ENCODE measurements around the gene PARN. TPM values are rescaled to one million over a fixed set of nuclear protein-coding genes. Genes with fewer than 3 reads are reported as not detected.
A peak's percentile ranks its signal among the peaks of the same experiment; 100 is the strongest.
"Not testable (repeated sequence)": the region's sequence is repeated elsewhere in the genome, so short reads cannot be mapped to it uniquely, and the experiment has no call there.

The PARN gene
- total and polyA plus RNA-seq, 4 experiments from 2014 or later = 41.5 to 46.4 (median 44.7) TPM

GRCh38 chr16:14602443-14602963 lies 27.6 kb downstream of the PARN start:
- DNase-seq = no peak
- Histone ChIP-seq H3K4me1 (ENCODE audit: insufficient read depth, low read length) (no peaks in the 10 kb centered on the region), H3K27ac (ENCODE audit: low read depth, low read length) (no peak overlapping the region), H3K4me3 (ENCODE audit: low read length in 2 of 2) (no peak overlapping the region), H3K36me3 (ENCODE audit: insufficient read depth, low read length) (peaks cover 59% of the 10 kb centered on the region), H3K27me3 (ENCODE audit: insufficient read depth, low read length) (no peaks in the 10 kb centered on the region), H3K9me3 (ENCODE audit: control insufficient read depth in 1 of 2, low read length in 2 of 2) (no peaks in the 10 kb centered on the region)
- ChIA-PET CTCF (ENCODE audit: partially characterized antibody) (no interaction called here), POLR2A (ENCODE audit: partially characterized antibody) (no interaction called here)
- Mint-ChIP-seq H3K4me3 (no peak overlapping the region), H3K36me3 (peaks cover 55 to 66% of the 10 kb centered on the region in 2 donors), H3K9me3 (no peaks in the 10 kb centered on the region), H3K4me1 (peaks cover 0 to 7% (median 2%) of the 10 kb centered on the region in 4 donors), H3K27me3 (no peaks in the 10 kb centered on the region), H3K27ac (peak overlapping the region in 2 of 7 donors; percentile 22 to 69)
- intact Hi-C loops (cut with micrococcal nuclease) = no loop called here

GRCh38 chr16:14600164-14600563 lies 29.9 kb downstream of the PARN start:
- H3K36me3 Mint-ChIP-seq = peaks cover 56 to 60% of the 10 kb centered on the region in 2 donors
- POLR2A ChIA-PET (ENCODE audit: partially characterized antibody) = no interaction called here
- H3K9me3 Mint-ChIP-seq = no peaks in the 10 kb centered on the region
- CTCF ChIA-PET (ENCODE audit: partially characterized antibody) = interaction anchor here (0.6 to 4.0 kb wide), 2 partner anchors 350 to 676 kb away, joined by 5 to 17 read pairs; no protein-coding TSS in a partner anchor
- no peaks in the 10 kb centered on the region for H3K27me3 Mint-ChIP-seq
- H3K4me3 Mint-ChIP-seq = no peak overlapping the region
- Histone ChIP-seq H3K4me3 (ENCODE audit: low read length in 2 of 2) (no peak overlapping the region), H3K27me3 (ENCODE audit: insufficient read depth, low read length) (no peaks in the 10 kb centered on the region), H3K4me1 (ENCODE audit: insufficient read depth, low read length) (no peaks in the 10 kb centered on the region), H3K36me3 (ENCODE audit: insufficient read depth, low read length) (peaks cover 45% of the 10 kb centered on the region), H3K9me3 (ENCODE audit: control insufficient read depth in 1 of 2, low read length in 2 of 2) (no peaks in the 10 kb centered on the region), H3K27ac (ENCODE audit: low read depth, low read length) (no peak overlapping the region)
- H3K4me1 Mint-ChIP-seq = peaks cover 0 to 7% (median 6%) of the 10 kb centered on the region in 4 donors
- intact Hi-C loops (cut with micrococcal nuclease) = no loop called here
- peak overlapping the region in 2 of 7 donors; percentile 58 to 77 for H3K27ac Mint-ChIP-seq
- DNase-seq = peak in 4 of 5 donors; percentile 3 to 19 (median 9)

GRCh38 chr16:14586637-14587305 lies 43.3 kb downstream of the PARN start:
- POLR2A ChIA-PET (ENCODE audit: partially characterized antibody) = interaction anchor here (0.9 kb wide), 1 partner anchor 43 kb away, joined by 3 read pairs; the partner anchor contains the start of gene PARN
- Histone ChIP-seq H3K4me3 (ENCODE audit: low read length in 2 of 2) (no peak overlapping the region), H3K4me1 (ENCODE audit: insufficient read depth, low read length) (no peaks in the 10 kb centered on the region), H3K36me3 (ENCODE audit: insufficient read depth, low read length) (peaks cover 48% of the 10 kb centered on the region), H3K27ac (ENCODE audit: low read depth, low read length) (no peak overlapping the region), H3K27me3 (ENCODE audit: insufficient read depth, low read length) (no peaks in the 10 kb centered on the region), H3K9me3 (ENCODE audit: control insufficient read depth in 1 of 2, low read length in 2 of 2) (no peaks in the 10 kb centered on the region)
- DNase-seq = no peak
- intact Hi-C loops (cut with micrococcal nuclease) = no loop called here
- CTCF ChIA-PET (ENCODE audit: partially characterized antibody) = interaction anchor here (1.3 kb wide), 1 partner anchor 9 kb away, joined by 4 read pairs; no protein-coding TSS in a partner anchor
- H3K4me3 Mint-ChIP-seq = no peak overlapping the region
- peaks cover 52 to 65% of the 10 kb centered on the region in 2 donors for H3K36me3 Mint-ChIP-seq
- H3K4me1 Mint-ChIP-seq = peaks cover 0 to 10% (median 8%) of the 10 kb centered on the region in 4 donors
- no peaks in the 10 kb centered on the region for H3K27me3 Mint-ChIP-seq
- no peaks in the 10 kb centered on the region for H3K9me3 Mint-ChIP-seq
- H3K27ac Mint-ChIP-seq = peak overlapping the region in 1 of 7 donors; percentile 4

GRCh38 chr16:14585287-14585686 lies 44.8 kb downstream of the PARN start:
- no peaks in the 10 kb centered on the region for H3K27me3 Mint-ChIP-seq
- DNase-seq = no peak
- ChIA-PET POLR2A (ENCODE audit: partially characterized antibody) (no interaction called here), CTCF (ENCODE audit: partially characterized antibody) (interaction anchor here (1.3 kb wide), 1 partner anchor 10 kb away, joined by 4 read pairs; no protein-coding TSS in a partner anchor)
- H3K4me3 ChIP-seq (ENCODE audit: low read length in 2 of 2) = no peak overlapping the region
- H3K27me3 ChIP-seq (ENCODE audit: insufficient read depth, low read length) = no peaks in the 10 kb centered on the region
- no peaks in the 10 kb centered on the region for H3K9me3 ChIP-seq (ENCODE audit: control insufficient read depth in 1 of 2, low read length in 2 of 2)
- no peak overlapping the region for H3K4me3 Mint-ChIP-seq
- no peaks in the 10 kb centered on the region for H3K9me3 Mint-ChIP-seq
- peak overlapping the region in 1 of 7 donors; percentile 9 for H3K27ac Mint-ChIP-seq
- intact Hi-C loops (cut with micrococcal nuclease) = no loop called here
- H3K4me1 ChIP-seq (ENCODE audit: insufficient read depth, low read length) = no peaks in the 10 kb centered on the region
- H3K27ac ChIP-seq (ENCODE audit: low read depth, low read length) = no peak overlapping the region
- H3K36me3 ChIP-seq (ENCODE audit: insufficient read depth, low read length) = peaks cover 48% of the 10 kb centered on the region
- peaks cover 54 to 65% of the 10 kb centered on the region in 2 donors for H3K36me3 Mint-ChIP-seq
- peaks cover 0 to 10% (median 8%) of the 10 kb centered on the region in 4 donors for H3K4me1 Mint-ChIP-seq

GRCh38 chr16:14580926-14581325 lies 49.1 kb downstream of the PARN start:
- intact Hi-C loops (cut with micrococcal nuclease) = not testable (repeated sequence)

GRCh38 chr16:14579266-14579665 lies 50.8 kb downstream of the PARN start:
- no peak overlapping the region for H3K27ac ChIP-seq (ENCODE audit: low read depth, low read length)
- H3K4me1 Mint-ChIP-seq = no peaks in the 10 kb centered on the region
- no peak overlapping the region for H3K4me3 ChIP-seq (ENCODE audit: low read length in 2 of 2)
- no peak for DNase-seq
- no peak overlapping the region for H3K4me3 Mint-ChIP-seq
- no peaks in the 10 kb centered on the region for H3K4me1 ChIP-seq (ENCODE audit: insufficient read depth, low read length)
- H3K9me3 Mint-ChIP-seq = no peaks in the 10 kb centered on the region
- no peaks in the 10 kb centered on the region for H3K27me3 ChIP-seq (ENCODE audit: insufficient read depth, low read length)
- peak overlapping the region in 1 of 7 donors; percentile 52 for H3K27ac Mint-ChIP-seq
- peaks cover 65 to 72% of the 10 kb centered on the region in 2 donors for H3K36me3 Mint-ChIP-seq
- intact Hi-C loops (cut with micrococcal nuclease) = no loop called here
- POLR2A ChIA-PET (ENCODE audit: partially characterized antibody) = no interaction called here
- H3K9me3 ChIP-seq (ENCODE audit: control insufficient read depth in 1 of 2, low read length in 2 of 2) = no peaks in the 10 kb centered on the region
- peaks cover 50% of the 10 kb centered on the region for H3K36me3 ChIP-seq (ENCODE audit: insufficient read depth, low read length)
- no peaks in the 10 kb centered on the region for H3K27me3 Mint-ChIP-seq
- CTCF ChIA-PET (ENCODE audit: partially characterized antibody) = interaction anchor here (1.7 kb wide), 1 partner anchor 656 kb away, joined by 4 read pairs; no protein-coding TSS in a partner anchor

More at GRCh38 chr16:14580926-14581325, 49.1 kb downstream of the PARN start:
- Mint-ChIP-seq H3K4me1 (peaks cover 0 to 10% (median 3%) of the 10 kb centered on the region in 4 donors), H3K36me3 (peaks cover 57 to 67% of the 10 kb centered on the region in 2 donors)
- H3K36me3 ChIP-seq (ENCODE audit: insufficient read depth, low read length) = peaks cover 52% of the 10 kb centered on the region
- H3K27ac ChIP-seq (ENCODE audit: low read depth, low read length); DNase-seq; H3K9me3 ChIP-seq (ENCODE audit: control insufficient read depth in 1 of 2, low read length in 2 of 2); H3K4me3 Mint-ChIP-seq; CTCF ChIA-PET (ENCODE audit: partially characterized antibody); H3K27me3 Mint-ChIP-seq; H3K9me3 Mint-ChIP-seq; H3K27ac Mint-ChIP-seq; POLR2A ChIA-PET (ENCODE audit: partially characterized antibody); H3K4me1 ChIP-seq (ENCODE audit: insufficient read depth, low read length); H3K27me3 ChIP-seq (ENCODE audit: insufficient read depth, low read length); H3K4me3 ChIP-seq (ENCODE audit: low read length in 2 of 2): not testable (repeated sequence)

GRCh38 chr16:14576532-14576931 lies 53.5 kb downstream of the PARN start:
- H3K36me3 ChIP-seq (ENCODE audit: insufficient read depth, low read length) = peaks cover 28% of the 10 kb centered on the region
- no peak overlapping the region for H3K27ac Mint-ChIP-seq
- POLR2A ChIA-PET (ENCODE audit: partially characterized antibody) = no interaction called here

More at GRCh38 chr16:14576532-14576931, 53.5 kb downstream of the PARN start:
- CTCF ChIA-PET (ENCODE audit: partially characterized antibody) = interaction anchor here (1.6 kb wide), 1 partner anchor 11 kb away, joined by 5 read pairs; no protein-coding TSS in a partner anchor
- H3K4me3 ChIP-seq (ENCODE audit: low read length in 2 of 2) = no peak overlapping the region
- peaks cover 64 to 68% of the 10 kb centered on the region in 2 donors for H3K36me3 Mint-ChIP-seq
- H3K9me3 Mint-ChIP-seq = no peaks in the 10 kb centered on the region
- no peaks in the 10 kb centered on the region for H3K4me1 ChIP-seq (ENCODE audit: insufficient read depth, low read length)
- no peaks in the 10 kb centered on the region for H3K9me3 ChIP-seq (ENCODE audit: control insufficient read depth in 1 of 2, low read length in 2 of 2)
- no peak overlapping the region for H3K4me3 Mint-ChIP-seq
- peaks cover 0 to 6% (median under 1%) of the 10 kb centered on the region in 4 donors for H3K4me1 Mint-ChIP-seq
- no peak for DNase-seq
- H3K27me3 Mint-ChIP-seq = no peaks in the 10 kb centered on the region
- no peak overlapping the region for H3K27ac ChIP-seq (ENCODE audit: low read depth, low read length)
- no peaks in the 10 kb centered on the region for H3K27me3 ChIP-seq (ENCODE audit: insufficient read depth, low read length)
- intact Hi-C loops (cut with micrococcal nuclease) = no loop called here
